Liver (tissue), 9 donors: ENCODE results near the gene TARS2. TPM values are rescaled to one million over a fixed set of nuclear protein-coding genes. Genes with fewer than 3 reads are reported as not detected.
A peak's percentile ranks its signal among the peaks of the same experiment; 100 is the strongest.

Source experiments
- DNase-seq: peaks from one replicate; pipeline ENCODE4 v3.0.0-alpha.2; 2017; ENCODE audit warnings: low spot score
- H3K27ac ChIP-seq, 2 donors: one replicate each; pipeline ENCODE4 v1.7.0; 2013; ENCODE audit warnings: inconsistent platforms in 2 of 2, low read length in 2 of 2, control low read depth in 1 of 2, low read depth in 1 of 2, mild to moderate bottlenecking in 1 of 2
- H3K27me3 ChIP-seq, 4 donors: one replicate each; pipeline versions ENCODE4 v1.6.1 to v1.7.0; 2013; ENCODE audit warnings: low read length in 3 of 4, inconsistent platforms in 1 of 4, mild to moderate bottlenecking in 1 of 4, moderate library complexity in 1 of 4; ENCODE audit not compliant: control insufficient read depth in 4 of 4, insufficient read depth in 4 of 4
- H3K36me3 ChIP-seq, 4 donors: one replicate each; pipeline versions ENCODE4 v1.6.1 to v1.7.0; 2013; ENCODE audit warnings: low read length in 3 of 4, mild to moderate bottlenecking in 3 of 4, low read depth in 1 of 4, moderate library complexity in 1 of 4; ENCODE audit not compliant: control insufficient read depth in 4 of 4, insufficient read depth in 3 of 4
- H3K4me1 ChIP-seq, 4 donors: one replicate each; pipeline versions ENCODE4 v1.6.1 to v1.7.0; 2013; ENCODE audit warnings: low read length in 3 of 4, mild to moderate bottlenecking in 3 of 4, moderate library complexity in 1 of 4; ENCODE audit not compliant: control insufficient read depth in 4 of 4, insufficient read depth in 4 of 4
- H3K4me3 ChIP-seq, 3 donors: one replicate each; pipeline versions ENCODE4 v1.6.1 to v1.7.0; 2013; ENCODE audit warnings: low read length in 3 of 3, control low read depth in 1 of 3, low read depth in 1 of 3, mild to moderate bottlenecking in 1 of 3
- H3K9ac ChIP-seq, 2 donors: one replicate each; pipeline ENCODE4 v1.7.0; 2013; ENCODE audit warnings: low read length in 2 of 2, mild to moderate bottlenecking in 2 of 2, moderate library complexity in 2 of 2, control low read depth in 1 of 2, low read depth in 1 of 2
- H3K9me3 ChIP-seq, 4 donors: one replicate each; pipeline versions ENCODE4 v1.6.1 to v1.7.0; 2013; ENCODE audit warnings: low read length in 3 of 4; ENCODE audit not compliant: control insufficient read depth in 4 of 4
- EGR1 ChIP-seq, 2 donors: IDR thresholded peaks; 2 replicates each; pipeline ENCODE4 v1.6.1; 2016 to 2018; ENCODE audit warnings: antibody characterized with exemption in 2 of 2, low read depth in 2 of 2
- FOXA2 ChIP-seq: IDR thresholded peaks from 2 replicates; pipeline ENCODE4 v1.6.1; 2016; ENCODE audit warnings: antibody characterized with exemption
- GABPA ChIP-seq, 2 donors: IDR thresholded peaks in 1 of 2; conservative IDR thresholded peaks in 1 of 2; 2 replicates each; pipeline ENCODE4 v1.6.1; 2016; ENCODE audit warnings: antibody characterized with exemption in 2 of 2, mild to moderate bottlenecking in 1 of 2, moderate library complexity in 1 of 2
- HNF4A ChIP-seq, 2 donors: conservative IDR thresholded peaks; 2 replicates each; pipeline ENCODE4 v1.6.1; 2016; ENCODE audit warnings: antibody characterized with exemption in 2 of 2, mild to moderate bottlenecking in 2 of 2
- HNF4G ChIP-seq: IDR thresholded peaks from 2 replicates; pipeline ENCODE4 v1.6.1; 2016; ENCODE audit warnings: antibody characterized with exemption
- JUND ChIP-seq, 2 donors: IDR thresholded peaks; 2 replicates each; pipeline ENCODE4 v1.6.1; 2016; ENCODE audit warnings: antibody characterized with exemption in 2 of 2
- NR2F2 ChIP-seq: IDR thresholded peaks from 2 replicates; pipeline ENCODE4 v1.6.1; 2016; ENCODE audit warnings: antibody characterized with exemption
- RAD21 ChIP-seq, 2 donors: IDR thresholded peaks; 2 replicates each; pipeline ENCODE4 v1.6.1; 2016; ENCODE audit warnings: antibody characterized with exemption in 2 of 2, mild to moderate bottlenecking in 2 of 2
- RXRA ChIP-seq, 2 donors: IDR thresholded peaks; 2 replicates each; pipeline ENCODE4 v1.6.1; 2017 to 2018; ENCODE audit warnings: antibody characterized with exemption in 2 of 2, mild to moderate bottlenecking in 1 of 2
- TAF1 ChIP-seq: conservative IDR thresholded peaks from 2 replicates; pipeline ENCODE4 v1.6.1; 2016; ENCODE audit warnings: antibody characterized with exemption, mild to moderate bottlenecking
- YY1 ChIP-seq: IDR thresholded peaks from 2 replicates; pipeline ENCODE4 v1.6.1; 2016; ENCODE audit warnings: antibody characterized with exemption, mild to moderate bottlenecking
- WGBS: extraction: QIAGEN DNeasy Blood & Tissue Kit; methylation state at CpG from one replicate; pipeline ENCODE4 v1.1.7; 2013; 5-methylcytosine and 5-hydroxymethylcytosine counted together
- polyA plus RNA-seq, 2 donors: library from polyadenylated mRNA; stranded (reverse) in 1 of 2; unstranded in 1 of 2; fragments of 200-250 nt in 1 of 2; fragments of >200 nt in 1 of 2; fragmentation: Nextera tagmentation in 1 of 2; extraction: Ambion mirVana in 1 of 2; gene quantifications; one replicate each; pipeline versions ENCODE4 v1.2.1 to v1.2.3, GENCODE V29; 2013 to 2015
- total RNA-seq, 2 donors: library from RNA; depleted of rRNA; stranded (reverse); fragments of >200 nt; gene quantifications; one replicate each; pipeline ENCODE4 v1.2.3, GENCODE V29; 2014
- TF ChIP-seq, protein P1 (sequence below): IDR thresholded peaks from 2 replicates; pipeline ENCODE4 v1.6.1; 2016; ENCODE audit warnings: antibody characterized with exemption
- TF ChIP-seq, protein P2 (sequence below): IDR thresholded peaks from 2 replicates; pipeline ENCODE4 v1.6.1; 2016; ENCODE audit warnings: antibody characterized with exemption
- TF ChIP-seq, protein P3 (sequence below): IDR thresholded peaks from 2 replicates; pipeline ENCODE4 v1.6.1; 2016; ENCODE audit warnings: antibody characterized with exemption, mild to moderate bottlenecking
- TF ChIP-seq, protein P4 (sequence below): fragments of 150-350 bp; IDR thresholded peaks from 2 replicates; pipeline ENCODE4 v1.5.1; 2017; ENCODE audit warnings: improper control_type of control experiment, low read depth, low read length; ENCODE audit not compliant: missing input control
- TF ChIP-seq, protein P5 (sequence below): IDR thresholded peaks from 2 replicates; pipeline ENCODE4 v1.6.1; 2016; ENCODE audit warnings: antibody characterized with exemption
- donor health status: healthy.
- donor health status: healthy.
- donor health status: healthy.
- donor health status: healthy.
- donor health status: healthy.

TARS2 gene
- total and polyA plus RNA-seq, 4 donors, result 10.9 to 20.8 (median 18.6) TPM

DNA sequence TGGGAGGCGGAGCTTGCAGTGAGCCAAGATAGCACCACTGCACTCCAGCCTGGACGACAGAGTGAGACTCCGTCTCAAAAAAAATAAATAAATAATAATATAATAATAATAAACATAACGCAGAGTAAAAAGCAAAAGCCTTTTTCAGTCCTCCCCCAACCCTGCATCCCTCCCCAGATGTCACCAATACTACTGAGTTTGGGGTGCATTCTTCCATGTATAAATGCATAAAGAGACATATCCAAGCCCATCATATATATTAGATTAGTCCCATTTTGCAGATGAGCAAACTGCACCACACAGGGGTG, 61.1 kb downstream of the TARS2 start:
- Histone ChIP-seq H3K4me1 (peaks cover 17 to 45% (median 25%) of the 10 kb centered on the region in 4 donors), H3K27ac (peak overlapping the region; percentile 87 to 89), H3K9ac (peak overlapping the region in 1 of 2 donors; percentile 68), H3K4me3 (peak overlapping the region in 2 of 3 donors; percentile 61 to 68), H3K36me3 (no peaks in the 10 kb centered on the region), H3K9me3 (no peaks in the 10 kb centered on the region), H3K27me3 (no peaks in the 10 kb centered on the region)
- no peak for TF ChIP-seq HNF4A (conservative IDR thresholded peaks at IDR 0.05)
- no peak for TF ChIP-seq FOXA2
- no peak for TF ChIP-seq RAD21 (IDR thresholded peaks at IDR 0.05)
- TF ChIP-seq TAF1, result no peak
- TF ChIP-seq JUND (IDR thresholded peaks at IDR 0.05), result no peak
- WGBS, result 42% methylated on average over 4 of the region's 4 CpGs
- DNase-seq, result no peak

DNA sequence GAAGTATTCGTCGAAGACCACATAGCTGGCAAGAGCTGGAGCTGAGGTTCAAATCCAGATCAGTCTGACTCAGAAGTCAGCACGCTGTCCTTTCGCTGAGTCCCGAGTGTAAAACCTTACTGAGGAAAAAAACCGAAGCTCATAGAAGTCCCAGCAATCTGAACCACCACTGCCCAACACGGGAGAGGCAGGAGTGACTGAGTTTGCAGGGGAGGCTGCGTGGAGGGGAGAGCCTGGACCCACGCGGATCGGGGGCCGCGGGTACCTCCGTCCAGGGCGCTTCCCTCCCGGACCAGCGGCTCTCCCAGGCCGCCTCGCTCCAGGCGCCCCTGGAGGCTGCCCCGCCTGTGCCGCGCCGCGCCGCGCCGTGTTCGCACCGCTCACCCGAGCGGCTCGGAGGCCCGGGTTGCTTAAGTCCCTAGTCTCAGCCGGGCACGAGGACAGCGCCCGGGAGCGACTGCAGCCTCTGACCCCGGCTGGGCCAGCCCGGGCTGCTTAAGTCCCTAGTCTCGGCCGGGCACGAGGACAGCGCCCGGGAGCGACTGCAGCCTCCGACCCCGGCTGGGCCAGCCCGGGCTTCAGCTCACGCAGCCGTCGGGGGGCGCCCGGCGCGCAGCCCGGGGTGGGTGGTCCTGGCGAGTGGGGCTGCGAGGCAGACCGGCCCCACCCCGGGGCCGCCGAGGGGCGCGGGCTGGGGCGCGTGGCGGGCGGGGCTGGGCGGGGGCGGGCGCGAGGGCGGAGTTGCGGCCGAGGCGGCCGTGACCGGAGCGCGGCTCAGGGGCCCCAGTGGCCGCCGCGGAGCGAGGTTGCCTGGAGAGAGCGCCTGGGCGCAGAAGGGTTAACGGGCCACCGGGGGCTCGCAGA, 61.6 kb downstream of the TARS2 start, which contains the start of gene ADAMTSL4:
ADAMTSL4 (plus strand) TSS at position 777 of the 864 bp plus-strand sequence. CDS start 2,881 bp downstream, outside the sequence.
- TF ChIP-seq, protein P1, sequence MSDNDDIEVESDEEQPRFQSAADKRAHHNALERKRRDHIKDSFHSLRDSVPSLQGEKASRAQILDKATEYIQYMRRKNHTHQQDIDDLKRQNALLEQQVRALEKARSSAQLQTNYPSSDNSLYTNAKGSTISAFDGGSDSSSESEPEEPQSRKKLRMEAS, result no peak
- TF ChIP-seq EGR1 (IDR thresholded peaks at IDR 0.05; ENCODE audit: low read depth in 2 of 2) (no peak), HNF4A (conservative IDR thresholded peaks at IDR 0.05) (peak in 1 of 2 donors; percentile 37), RXRA (IDR thresholded peaks at IDR 0.05) (peak; percentile 15 to 29), HNF4G (no peak), NR2F2 (no peak), RAD21 (IDR thresholded peaks at IDR 0.05) (peak in 1 of 2 donors; percentile 26), GABPA (IDR thresholded peaks at IDR 0.05 in 1 of 2, conservative IDR thresholded peaks at IDR 0.05 in 1 of 2) (no peak), YY1 (no peak), JUND (IDR thresholded peaks at IDR 0.05) (no peak)
- TF ChIP-seq, protein P2, sequence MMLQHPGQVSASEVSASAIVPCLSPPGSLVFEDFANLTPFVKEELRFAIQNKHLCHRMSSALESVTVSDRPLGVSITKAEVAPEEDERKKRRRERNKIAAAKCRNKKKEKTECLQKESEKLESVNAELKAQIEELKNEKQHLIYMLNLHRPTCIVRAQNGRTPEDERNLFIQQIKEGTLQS, result no peak
- TF ChIP-seq, protein P3, sequence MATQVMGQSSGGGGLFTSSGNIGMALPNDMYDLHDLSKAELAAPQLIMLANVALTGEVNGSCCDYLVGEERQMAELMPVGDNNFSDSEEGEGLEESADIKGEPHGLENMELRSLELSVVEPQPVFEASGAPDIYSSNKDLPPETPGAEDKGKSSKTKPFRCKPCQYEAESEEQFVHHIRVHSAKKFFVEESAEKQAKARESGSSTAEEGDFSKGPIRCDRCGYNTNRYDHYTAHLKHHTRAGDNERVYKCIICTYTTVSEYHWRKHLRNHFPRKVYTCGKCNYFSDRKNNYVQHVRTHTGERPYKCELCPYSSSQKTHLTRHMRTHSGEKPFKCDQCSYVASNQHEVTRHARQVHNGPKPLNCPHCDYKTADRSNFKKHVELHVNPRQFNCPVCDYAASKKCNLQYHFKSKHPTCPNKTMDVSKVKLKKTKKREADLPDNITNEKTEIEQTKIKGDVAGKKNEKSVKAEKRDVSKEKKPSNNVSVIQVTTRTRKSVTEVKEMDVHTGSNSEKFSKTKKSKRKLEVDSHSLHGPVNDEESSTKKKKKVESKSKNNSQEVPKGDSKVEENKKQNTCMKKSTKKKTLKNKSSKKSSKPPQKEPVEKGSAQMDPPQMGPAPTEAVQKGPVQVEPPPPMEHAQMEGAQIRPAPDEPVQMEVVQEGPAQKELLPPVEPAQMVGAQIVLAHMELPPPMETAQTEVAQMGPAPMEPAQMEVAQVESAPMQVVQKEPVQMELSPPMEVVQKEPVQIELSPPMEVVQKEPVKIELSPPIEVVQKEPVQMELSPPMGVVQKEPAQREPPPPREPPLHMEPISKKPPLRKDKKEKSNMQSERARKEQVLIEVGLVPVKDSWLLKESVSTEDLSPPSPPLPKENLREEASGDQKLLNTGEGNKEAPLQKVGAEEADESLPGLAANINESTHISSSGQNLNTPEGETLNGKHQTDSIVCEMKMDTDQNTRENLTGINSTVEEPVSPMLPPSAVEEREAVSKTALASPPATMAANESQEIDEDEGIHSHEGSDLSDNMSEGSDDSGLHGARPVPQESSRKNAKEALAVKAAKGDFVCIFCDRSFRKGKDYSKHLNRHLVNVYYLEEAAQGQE, result peak; percentile 26
- TF ChIP-seq, protein P4, sequence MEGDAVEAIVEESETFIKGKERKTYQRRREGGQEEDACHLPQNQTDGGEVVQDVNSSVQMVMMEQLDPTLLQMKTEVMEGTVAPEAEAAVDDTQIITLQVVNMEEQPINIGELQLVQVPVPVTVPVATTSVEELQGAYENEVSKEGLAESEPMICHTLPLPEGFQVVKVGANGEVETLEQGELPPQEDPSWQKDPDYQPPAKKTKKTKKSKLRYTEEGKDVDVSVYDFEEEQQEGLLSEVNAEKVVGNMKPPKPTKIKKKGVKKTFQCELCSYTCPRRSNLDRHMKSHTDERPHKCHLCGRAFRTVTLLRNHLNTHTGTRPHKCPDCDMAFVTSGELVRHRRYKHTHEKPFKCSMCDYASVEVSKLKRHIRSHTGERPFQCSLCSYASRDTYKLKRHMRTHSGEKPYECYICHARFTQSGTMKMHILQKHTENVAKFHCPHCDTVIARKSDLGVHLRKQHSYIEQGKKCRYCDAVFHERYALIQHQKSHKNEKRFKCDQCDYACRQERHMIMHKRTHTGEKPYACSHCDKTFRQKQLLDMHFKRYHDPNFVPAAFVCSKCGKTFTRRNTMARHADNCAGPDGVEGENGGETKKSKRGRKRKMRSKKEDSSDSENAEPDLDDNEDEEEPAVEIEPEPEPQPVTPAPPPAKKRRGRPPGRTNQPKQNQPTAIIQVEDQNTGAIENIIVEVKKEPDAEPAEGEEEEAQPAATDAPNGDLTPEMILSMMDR, result no peak
- TF ChIP-seq, protein P5, sequence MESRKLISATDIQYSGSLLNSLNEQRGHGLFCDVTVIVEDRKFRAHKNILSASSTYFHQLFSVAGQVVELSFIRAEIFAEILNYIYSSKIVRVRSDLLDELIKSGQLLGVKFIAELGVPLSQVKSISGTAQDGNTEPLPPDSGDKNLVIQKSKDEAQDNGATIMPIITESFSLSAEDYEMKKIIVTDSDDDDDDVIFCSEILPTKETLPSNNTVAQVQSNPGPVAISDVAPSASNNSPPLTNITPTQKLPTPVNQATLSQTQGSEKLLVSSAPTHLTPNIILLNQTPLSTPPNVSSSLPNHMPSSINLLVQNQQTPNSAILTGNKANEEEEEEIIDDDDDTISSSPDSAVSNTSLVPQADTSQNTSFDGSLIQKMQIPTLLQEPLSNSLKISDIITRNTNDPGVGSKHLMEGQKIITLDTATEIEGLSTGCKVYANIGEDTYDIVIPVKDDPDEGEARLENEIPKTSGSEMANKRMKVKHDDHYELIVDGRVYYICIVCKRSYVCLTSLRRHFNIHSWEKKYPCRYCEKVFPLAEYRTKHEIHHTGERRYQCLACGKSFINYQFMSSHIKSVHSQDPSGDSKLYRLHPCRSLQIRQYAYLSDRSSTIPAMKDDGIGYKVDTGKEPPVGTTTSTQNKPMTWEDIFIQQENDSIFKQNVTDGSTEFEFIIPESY, result no peak
- no peaks in the 10 kb centered on the region for H3K9me3 ChIP-seq
- DNase-seq, result peak; percentile 76
- WGBS, result under 1% methylated on average over 91 of the region's 91 CpGs
- peak within 1 kb of the TSS; percentile 28 to 68 for H3K9ac ChIP-seq
- H3K27ac ChIP-seq, result peak within 1 kb of the TSS; percentile 87 to 89
- H3K27me3 ChIP-seq, result no peaks in the 10 kb centered on the region
- no peaks in the 10 kb centered on the region for H3K36me3 ChIP-seq
- H3K4me1 ChIP-seq, result peaks cover 14 to 45% (median 28%) of the 10 kb centered on the region in 4 donors
- H3K4me3 ChIP-seq, result peak within 1 kb of the TSS; percentile 54 to 68 (median 61)
